DND-41 (cell line): ENCODE measurements around the gene ATP1B1.

Experiments
- ATAC-seq: fragments of 200-7000 bp; cut with Tn5 transposase; 3 replicates; pipeline ENCODE4 v1.9.1; 2021; ENCODE audit warnings: low read depth; ENCODE audit not compliant: insufficient read depth
- DNase-seq: peaks from one replicate; pipeline ENCODE4 v3.0.0-alpha.2; 2020
- H2AFZ ChIP-seq: 2 replicates; pipeline ENCODE4 v1.6.0; 2012; ENCODE audit warnings: low read depth, low read length
- H3K27ac ChIP-seq: 2 replicates; pipeline ENCODE4 v1.5.1; 2012; ENCODE audit warnings: low read length, inconsistent platforms
- H3K27me3 ChIP-seq: fragments of 200-600 bp; sonication (generic); 2 replicates; pipeline ENCODE4 v1.6.0; 2012; ENCODE audit warnings: low read length, mild to moderate bottlenecking, inconsistent platforms; ENCODE audit not compliant: insufficient read depth, poor library complexity
- H3K36me3 ChIP-seq: 2 replicates; pipeline ENCODE4 v1.5.1; 2012; ENCODE audit warnings: low read length, inconsistent platforms; ENCODE audit not compliant: insufficient read depth
- H3K4me1 ChIP-seq: 2 replicates; pipeline ENCODE4 v1.5.1; 2012; ENCODE audit warnings: mild to moderate bottlenecking, low read length; ENCODE audit not compliant: insufficient read depth
- H3K4me2 ChIP-seq: 2 replicates; pipeline ENCODE4 v1.6.0; 2012; ENCODE audit warnings: mild to moderate bottlenecking, moderate library complexity, low read length, inconsistent platforms; ENCODE audit not compliant: insufficient read depth
- H3K4me3 ChIP-seq, 2 experiments: fragments of 200-600 bp in 1 of 2; shearing (Covaris generic) in 1 of 2; 2 replicates each; pipeline ENCODE4 v1.5.1; 2012 to 2016; ENCODE audit warnings: inconsistent platforms in 2 of 2, low read length in 2 of 2, mild to moderate bottlenecking in 2 of 2, low read depth in 1 of 2, moderate library complexity in 1 of 2
- H3K79me2 ChIP-seq: 2 replicates; pipeline ENCODE4 v1.6.0; 2012; ENCODE audit warnings: low read length, inconsistent platforms; ENCODE audit not compliant: insufficient read depth
- H3K9ac ChIP-seq: 2 replicates; pipeline ENCODE4 v1.6.0; 2012; ENCODE audit warnings: low read depth, mild to moderate bottlenecking, inconsistent platforms, low read length, moderate library complexity
- H3K9me3 ChIP-seq: 2 replicates; pipeline ENCODE4 v1.5.1; 2012; ENCODE audit warnings: low read length, moderate library complexity, mild to moderate bottlenecking, inconsistent platforms; ENCODE audit not compliant: insufficient read depth, severe bottlenecking
- H4K20me1 ChIP-seq: 2 replicates; pipeline ENCODE4 v1.6.0; 2012; ENCODE audit warnings: low read length; ENCODE audit not compliant: insufficient read depth
- CTCF ChIP-seq: IDR thresholded peaks from 2 replicates; pipeline ENCODE4 v1.5.1; 2012; ENCODE audit warnings: borderline replicate concordance, low read length, moderate library complexity, mild to moderate bottlenecking; ENCODE audit not compliant: poor library complexity, severe bottlenecking; ENCODE audit errors: extremely low read depth
- EZH2 ChIP-seq: IDR thresholded peaks from 3 replicates; pipeline ENCODE4 v1.6.1; 2012; ENCODE audit warnings: borderline replicate concordance, low read depth, mild to moderate bottlenecking, moderate library complexity, low read length, inconsistent platforms; ENCODE audit not compliant: severe bottlenecking

ATP1B1 gene

DNA sequence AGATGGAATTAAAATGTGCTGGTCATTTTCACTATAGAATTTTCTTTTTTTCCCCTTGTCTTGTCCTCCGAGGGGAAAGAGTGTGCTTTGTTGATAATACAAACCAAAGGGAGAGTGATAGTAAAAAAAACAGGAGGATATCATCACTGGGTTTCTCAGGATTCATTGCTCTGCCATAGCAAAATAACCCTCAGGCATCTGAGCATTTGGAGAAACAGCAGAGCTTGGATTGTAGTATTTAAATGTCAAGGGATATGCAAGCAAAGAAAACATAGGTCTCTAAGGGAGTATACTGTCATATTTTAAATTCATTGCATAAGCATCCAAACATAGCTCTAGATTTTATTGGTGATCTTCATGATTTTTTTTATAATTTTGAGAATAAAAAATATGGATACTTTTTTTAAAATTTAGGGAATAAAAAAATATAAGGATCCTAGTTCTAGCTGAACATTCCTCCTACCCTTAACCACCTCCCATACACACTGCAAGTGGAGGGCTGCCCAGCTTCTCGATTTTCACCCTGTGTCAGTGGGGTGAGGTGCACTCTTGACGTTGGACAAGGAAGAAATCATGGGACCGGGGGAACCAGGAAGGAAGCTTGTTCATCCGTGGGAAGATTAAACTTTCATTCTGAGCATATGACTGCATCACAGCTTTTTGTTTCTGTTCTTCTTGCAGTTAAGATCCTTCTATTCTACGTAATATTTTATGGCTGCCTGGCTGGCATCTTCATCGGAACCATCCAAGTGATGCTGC is 4.4 kb downstream of the ATP1B1 start:
- TF ChIP-seq EZH2: no peak
- TF ChIP-seq CTCF: no peak
- Histone ChIP-seq H4K20me1 (no peaks in the 10 kb centered on the region), H3K27me3 (peaks cover 7% of the 10 kb centered on the region), H2AFZ (no peak overlapping the region), H3K9me3 (no peaks in the 10 kb centered on the region), H3K36me3 (peaks cover 18% of the 10 kb centered on the region), H3K79me2 (peaks cover 15% of the 10 kb centered on the region), H3K4me2 (no peak overlapping the region), H3K27ac (no peak overlapping the region), H3K4me3 (no peak overlapping the region), H3K4me1 (peaks cover 36% of the 10 kb centered on the region), H3K9ac (no peak overlapping the region)
- DNase-seq (no peak), ATAC-seq (no peak)

- Histone ChIP-seq H3K9me3 (no peaks in the 10 kb centered on the region), H3K79me2 (peaks cover 15% of the 10 kb centered on the region), H3K4me2 (no peak overlapping the region), H4K20me1 (no peaks in the 10 kb centered on the region), H3K4me3 (no peak overlapping the region), H2AFZ (no peak overlapping the region), H3K4me1 (peaks cover 36% of the 10 kb centered on the region), H3K27ac (no peak overlapping the region), H3K36me3 (peaks cover 18% of the 10 kb centered on the region), H3K9ac (no peak overlapping the region), H3K27me3 (peaks cover 7% of the 10 kb centered on the region)
- DNase-seq: no peak
- no peak for TF ChIP-seq EZH2
- no peak for TF ChIP-seq CTCF
- no peak for ATAC-seq
Measured at GRCh38 chr1:169111472-169111871, 5.0 kb downstream of the ATP1B1 start.

DNA sequence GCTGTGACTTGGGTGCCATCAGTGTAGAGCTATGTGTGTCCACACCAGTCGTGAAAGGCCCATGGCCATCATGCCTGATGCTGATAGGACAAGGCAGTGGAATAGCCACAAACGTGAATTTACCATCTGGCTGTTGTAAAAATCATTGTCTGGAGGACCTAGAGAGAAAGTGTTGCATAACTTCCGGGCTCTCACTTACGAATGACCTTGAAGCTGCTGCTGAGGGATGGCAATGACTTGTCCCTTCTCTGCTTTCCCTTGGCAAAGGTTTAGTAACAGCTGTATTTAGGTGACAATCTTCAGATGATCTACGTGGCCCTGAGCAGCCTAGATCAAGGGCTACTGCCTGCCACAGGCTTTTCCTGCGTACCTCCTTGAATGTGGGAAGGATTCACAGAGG is 5.8 kb downstream of the ATP1B1 start:
- ATAC-seq: no peak
- Histone ChIP-seq H3K36me3 (peaks cover 18% of the 10 kb centered on the region), H4K20me1 (no peaks in the 10 kb centered on the region), H3K27me3 (no peaks in the 10 kb centered on the region), H3K4me2 (no peak overlapping the region), H2AFZ (no peak overlapping the region), H3K9ac (no peak overlapping the region), H3K27ac (no peak overlapping the region), H3K4me1 (peaks cover 32% of the 10 kb centered on the region), H3K9me3 (no peaks in the 10 kb centered on the region), H3K4me3 (no peak overlapping the region), H3K79me2 (peaks cover 9% of the 10 kb centered on the region)
- TF ChIP-seq EZH2: no peak
- TF ChIP-seq CTCF: no peak
- no peak for DNase-seq
